HepG2 (cell line): Measurements from ENCODE around the gene ABHD17A. TPM values are rescaled to one million over a fixed set of nuclear protein-coding genes. Genes with fewer than 3 reads are reported as not detected.

Experiments
- AHR ChIP-seq: IDR thresholded peaks from 2 replicates; pipeline ENCODE4 v1.6.1; 2018; ENCODE audit warnings: missing genetic modification reagents, missing compliant biosample characterization
- ATF4 ChIP-seq, 2 experiments: fragments of 450-650 bp in 1 of 2; sonication (generic) in 1 of 2; formaldehyde crosslinking; IDR thresholded peaks; 2 replicates each; pipeline versions ENCODE4 v1.5.0 to v1.8.0; 2020 to 2022; ENCODE audit warnings: mild to moderate bottlenecking in 1 of 2, missing genetic modification reagents in 1 of 2
- CEBPZ ChIP-seq: IDR thresholded peaks from 2 replicates; pipeline ENCODE4 v1.6.1; 2012; ENCODE audit warnings: low read length, improper control_type of control experiment
- DDIT3 ChIP-seq: sonication (generic); formaldehyde crosslinking; IDR thresholded peaks from 2 replicates; pipeline ENCODE4 v1.4.0; 2020; ENCODE audit warnings: mild to moderate bottlenecking, missing genetic modification reagents
- HDAC2 ChIP-seq: sonication (generic); formaldehyde crosslinking; IDR thresholded peaks from 2 replicates; pipeline ENCODE4 v1.4.0; 2020; ENCODE audit warnings: missing genetic modification reagents
- IRF2 ChIP-seq: IDR thresholded peaks from 2 replicates; pipeline ENCODE4 v1.6.1; 2018; ENCODE audit warnings: missing genetic modification reagents, missing compliant biosample characterization
- JUN ChIP-seq: sonication (generic); formaldehyde crosslinking; IDR thresholded peaks from 2 replicates; pipeline ENCODE4 v1.4.0; 2020; ENCODE audit warnings: mild to moderate bottlenecking, missing genetic modification reagents
- NCOR1 ChIP-seq: fragments of 200-600 bp; sonication (generic); IDR thresholded peaks from 2 replicates; pipeline ENCODE4 v1.7.0; 2017; ENCODE audit warnings: antibody characterized with exemption, low read length, borderline replicate concordance
- NFATC3 ChIP-seq: sonication (generic); formaldehyde crosslinking; IDR thresholded peaks from 2 replicates; pipeline ENCODE4 v1.5.1; 2020; ENCODE audit warnings: mild to moderate bottlenecking, missing genetic modification reagents
- NR3C1 ChIP-seq: sonication (generic); formaldehyde crosslinking; IDR thresholded peaks from 2 replicates; pipeline ENCODE4 v1.4.0; 2020; ENCODE audit warnings: missing genetic modification reagents
- ONECUT2 ChIP-seq: sonication (generic); formaldehyde crosslinking; IDR thresholded peaks from 2 replicates; pipeline ENCODE4 v1.4.0; 2020; ENCODE audit warnings: missing genetic modification reagents
- PHF5A ChIP-seq: IDR thresholded peaks from one replicate; pipeline ENCODE4 v1.6.1; 2018; ENCODE audit warnings: low read depth, missing genetic modification reagents; ENCODE audit not compliant: unreplicated experiment
- PLRG1 ChIP-seq: fragments of 450-650 bp; conservative IDR thresholded peaks from 2 replicates; pipeline ENCODE4 v1.6.1; 2016
- POLR2G ChIP-seq: fragments of 200-400 bp; formaldehyde crosslinking; IDR thresholded peaks from 2 replicates; pipeline ENCODE4 v1.6.1; 2018; ENCODE audit warnings: mild to moderate bottlenecking, low read depth, low read length, moderate library complexity
- RFX3 ChIP-seq: IDR thresholded peaks from 2 replicates; pipeline ENCODE4 v1.6.1; 2016; ENCODE audit warnings: missing biosample characterization, missing genetic modification reagents
- SKIL ChIP-seq: sonication (generic); formaldehyde crosslinking; IDR thresholded peaks from 2 replicates; pipeline ENCODE4 v1.8.0; 2022; ENCODE audit warnings: missing genetic modification reagents, mild to moderate bottlenecking, moderate library complexity, borderline replicate concordance
- TEF ChIP-seq: sonication (generic); formaldehyde crosslinking; IDR thresholded peaks from 2 replicates; pipeline ENCODE4 v1.5.0; 2020; ENCODE audit warnings: missing genetic modification reagents
- ZBTB14 ChIP-seq: sonication (generic); formaldehyde crosslinking; IDR thresholded peaks from 2 replicates; pipeline ENCODE4 v1.4.0; 2020; ENCODE audit warnings: missing genetic modification reagents
- ZNF180 ChIP-seq: sonication (generic); formaldehyde crosslinking; IDR thresholded peaks from 2 replicates; pipeline ENCODE4 v1.4.0; 2020; ENCODE audit warnings: low read depth, missing genetic modification reagents, borderline replicate concordance
- ZNF224 ChIP-seq: sonication (generic); formaldehyde crosslinking; IDR thresholded peaks from 2 replicates; pipeline ENCODE4 v1.5.0; 2020; ENCODE audit warnings: mild to moderate bottlenecking, missing genetic modification reagents
- ZNF383 ChIP-seq: sonication (generic); formaldehyde crosslinking; IDR thresholded peaks from 2 replicates; pipeline ENCODE4 v1.4.0; 2020; ENCODE audit warnings: missing genetic modification reagents, mild to moderate bottlenecking, borderline replicate concordance
- ZNF883 ChIP-seq: sonication (generic); formaldehyde crosslinking; IDR thresholded peaks from 2 replicates; pipeline ENCODE4 v1.5.1; 2020; ENCODE audit warnings: mild to moderate bottlenecking, missing genetic modification reagents; ENCODE audit errors: not compliant biosample characterization
- ZSCAN25 ChIP-seq: sonication (generic); formaldehyde crosslinking; IDR thresholded peaks from 2 replicates; pipeline ENCODE4 v1.8.0; 2022; ENCODE audit warnings: mild to moderate bottlenecking, missing genetic modification reagents
- polyA plus RNA-seq, 8 experiments: library from polyadenylated mRNA; depleted of rRNA in 3 of 8; stranded (reverse) in 7 of 8; unstranded in 1 of 8; fragments of >200 nt; fragmentation: Illumina TruSeq in 4 of 8; extraction: Trizol in 4 of 8; gene quantifications; 2 replicates each; pipeline versions ENCODE4 v1.2.1 to v1.2.3, GENCODE V29; 2011 to 2016; ENCODE audit warnings: low read depth in 4 of 8, missing spikeins in 1 of 8, mixed read lengths in 1 of 8; ENCODE audit not compliant: insufficient read depth in 1 of 8
- total RNA-seq, 5 experiments: library from RNA; depleted of rRNA; stranded (reverse); fragments of >200 nt; fragmentation: Illumina TruSeq; extraction: Trizol; gene quantifications; 2 replicates each; pipeline ENCODE4 v1.2.3, GENCODE V29; 2016; ENCODE audit warnings: low read depth in 1 of 5

The ABHD17A gene
- total and polyA plus RNA-seq, 2 of the 13 experiments (the other 11 are each of a cell fraction or from before 2014, with no cell fraction given) = 27.7 to 40.8 TPM

- TF ChIP-seq ZNF383 (no peak), ZSCAN25 (CRISPR knock-in tag) (peak; percentile 39; the same call in 1 of the 2 replicates), NFATC3 (no peak), AHR (CRISPR knock-in tag) (no peak; the same call in 1 of the 2 replicates), ZNF180 (no peak), RFX3 (CRISPR knock-in tag) (no peak), PHF5A (CRISPR knock-in tag) (no peak), ZNF224 (CRISPR knock-in tag) (no peak), HDAC2 (peak; percentile 84), ZNF883 (CRISPR knock-in tag) (no peak), SKIL (CRISPR knock-in tag) (peak; percentile 88; the same call in 1 of the 2 replicates), CEBPZ (no peak), ONECUT2 (CRISPR knock-in tag) (no peak), NCOR1 (peak; percentile 76; the same call in 1 of the 2 replicates), IRF2 (peak; percentile 72; the same call in 1 of the 2 replicates), NR3C1 (CRISPR knock-in tag) (no peak), PLRG1 (no peak), ATF4 (CRISPR knock-in tag; IDR thresholded peaks at IDR 0.05) (peak in 1 of 2 experiments; percentile 65; a peak in 2 of 4 replicates), DDIT3 (CRISPR knock-in tag) (no peak), ZBTB14 (CRISPR knock-in tag) (peak; percentile 45; the same call in 1 of the 2 replicates), TEF (CRISPR knock-in tag) (no peak), POLR2G (peak; percentile 39; the same call in 1 of the 2 replicates), JUN (no peak; the same call in 1 of the 2 replicates)
Measured at GRCh38 chr19:1871140-1871597, 14.1 kb downstream of the ABHD17A start (continued).
